Uterus (tissue), 4 donors: Measurements from ENCODE around the gene ASPSCR1. TPM values are rescaled to one million over a fixed set of nuclear protein-coding genes. Genes with fewer than 3 reads are reported as not detected.

ENCODE experiments used
- DNase-seq, 2 donors: peaks; one replicate each; pipeline ENCODE4 v3.0.0-alpha.2; 2019 to 2020
- H3K27ac ChIP-seq, 2 donors: fragments of 200-600 bp; sonication (generic); 1 replicate in 1 of 2; 2 replicates in 1 of 2; pipeline ENCODE4 v1.5.1; 2016 to 2018
- H3K27me3 ChIP-seq, 2 donors: fragments of 200-600 bp; sonication (generic); one replicate each; pipeline ENCODE4 v1.5.1; 2018 to 2019; ENCODE audit warnings: control low read depth in 1 of 2
- H3K36me3 ChIP-seq, 2 donors: fragments of 200-600 bp; sonication (generic); one replicate each; pipeline ENCODE4 v1.5.1; 2019; ENCODE audit warnings: control low read depth in 1 of 2
- H3K4me1 ChIP-seq, 2 donors: fragments of 200-600 bp; sonication (generic); one replicate each; pipeline ENCODE4 v1.5.1; 2018 to 2019; ENCODE audit warnings: control low read depth in 1 of 2
- H3K4me3 ChIP-seq, 2 donors: fragments of 200-600 bp; sonication (generic); 1 replicate in 1 of 2; 2 replicates in 1 of 2; pipeline ENCODE4 v1.5.1; 2018 to 2019; ENCODE audit warnings: mild to moderate bottlenecking in 1 of 2
- H3K9me3 ChIP-seq, 2 donors: fragments of 200-600 bp; sonication (generic); one replicate each; pipeline ENCODE4 v1.5.1; 2019; ENCODE audit warnings: control low read depth in 1 of 2
- POLR2A ChIP-seq, 2 donors: fragments of 450-650 bp; IDR thresholded peaks; one replicate each; pipeline ENCODE4 v1.6.1; 2016; ENCODE audit warnings: antibody characterized with exemption in 2 of 2, mild to moderate bottlenecking in 1 of 2, moderate library complexity in 1 of 2
- intact Hi-C: fragments of 100-400 bp; cut with DNase I; formaldehyde crosslinking; loops from one replicate; pipeline ENCODE4 v1.15.1; 2023; ENCODE audit warnings: low total_unique reads
- total RNA-seq, 4 donors: library from RNA; depleted of rRNA in 3 of 4; stranded (reverse); fragments of >200 nt in 3 of 4; gene quantifications; one replicate each; pipeline versions ENCODE4 v1.1.0 to v1.2.4, GENCODE V29; 2014 to 2023
- TF ChIP-seq, protein P1 (sequence below), 4 experiments: fragments of 200-600 bp in 2 of 4; fragments of 450-650 bp in 2 of 4; sonication (generic) in 2 of 4; IDR thresholded peaks; one replicate each; pipeline ENCODE4 v1.5.1; 2016 to 2019; ENCODE audit warnings: antibody characterized with exemption in 4 of 4, mild to moderate bottlenecking in 2 of 4, moderate library complexity in 1 of 4
- donor health status: DM: yes; HTN: yes; CAD: no.

The ASPSCR1 gene
- total RNA-seq, 4 donors from 2014 or later = 3.5 to 34.2 (median 13.6) TPM

DNA sequence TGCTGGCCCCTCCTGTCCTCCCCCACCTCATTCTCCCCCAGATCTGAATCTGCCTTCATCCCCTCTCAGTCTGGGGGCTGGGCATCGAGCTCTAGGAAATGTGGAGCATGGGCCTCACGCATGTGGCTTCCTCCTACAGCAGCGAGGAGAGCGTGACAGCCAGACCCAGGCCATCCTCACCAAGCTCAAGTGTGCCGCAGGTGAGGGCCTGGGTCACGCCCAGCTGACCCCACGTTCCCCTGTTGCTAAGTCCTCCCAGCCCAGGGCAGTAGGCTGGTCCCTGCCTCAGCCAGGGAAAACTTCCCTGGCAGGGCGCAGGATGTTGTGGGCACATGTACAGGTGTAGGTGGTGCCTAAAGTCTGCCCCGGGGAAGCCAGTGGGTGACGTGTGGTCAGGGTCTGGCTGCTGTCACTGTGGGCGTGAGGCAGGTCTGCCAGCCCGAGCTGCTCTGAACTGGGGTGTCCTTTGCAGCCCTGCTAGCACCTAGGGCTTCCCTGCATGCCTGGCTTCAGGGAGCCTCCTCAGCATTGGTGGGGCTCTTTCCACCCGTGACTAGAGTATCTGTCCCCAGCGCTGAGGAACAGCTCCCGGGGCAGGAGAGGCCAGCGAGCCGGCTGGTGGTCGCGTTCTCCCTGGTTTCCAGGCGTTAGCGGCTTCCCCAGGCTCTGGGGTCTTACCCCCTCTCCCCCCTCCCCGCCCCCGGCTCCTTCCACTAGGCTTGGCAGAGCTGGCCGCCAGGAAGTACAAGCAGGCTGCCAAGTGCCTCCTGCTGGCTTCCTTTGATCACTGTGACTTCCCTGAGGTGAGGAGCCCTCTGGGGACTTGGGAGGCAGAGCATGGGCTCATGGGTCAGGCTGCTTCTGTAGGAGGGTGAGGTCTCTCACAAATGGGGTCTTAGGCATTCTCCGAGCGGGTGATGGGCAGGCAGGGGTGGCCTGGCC lies 77.9 kb downstream of the ASPSCR1 start:
- H3K4me1 ChIP-seq = peaks cover 0 to 25% of the 10 kb centered on the region in 2 donors
- intact Hi-C loops = no loop called here
- H3K27me3 ChIP-seq = no peaks in the 10 kb centered on the region
- DNase-seq = no peak
- no peaks in the 10 kb centered on the region for H3K9me3 ChIP-seq
- H3K36me3 ChIP-seq = no peaks in the 10 kb centered on the region
- no peak overlapping the region for H3K4me3 ChIP-seq
- no peak for TF ChIP-seq POLR2A (IDR thresholded peaks at IDR 0.05)
- TF ChIP-seq, protein P1, sequence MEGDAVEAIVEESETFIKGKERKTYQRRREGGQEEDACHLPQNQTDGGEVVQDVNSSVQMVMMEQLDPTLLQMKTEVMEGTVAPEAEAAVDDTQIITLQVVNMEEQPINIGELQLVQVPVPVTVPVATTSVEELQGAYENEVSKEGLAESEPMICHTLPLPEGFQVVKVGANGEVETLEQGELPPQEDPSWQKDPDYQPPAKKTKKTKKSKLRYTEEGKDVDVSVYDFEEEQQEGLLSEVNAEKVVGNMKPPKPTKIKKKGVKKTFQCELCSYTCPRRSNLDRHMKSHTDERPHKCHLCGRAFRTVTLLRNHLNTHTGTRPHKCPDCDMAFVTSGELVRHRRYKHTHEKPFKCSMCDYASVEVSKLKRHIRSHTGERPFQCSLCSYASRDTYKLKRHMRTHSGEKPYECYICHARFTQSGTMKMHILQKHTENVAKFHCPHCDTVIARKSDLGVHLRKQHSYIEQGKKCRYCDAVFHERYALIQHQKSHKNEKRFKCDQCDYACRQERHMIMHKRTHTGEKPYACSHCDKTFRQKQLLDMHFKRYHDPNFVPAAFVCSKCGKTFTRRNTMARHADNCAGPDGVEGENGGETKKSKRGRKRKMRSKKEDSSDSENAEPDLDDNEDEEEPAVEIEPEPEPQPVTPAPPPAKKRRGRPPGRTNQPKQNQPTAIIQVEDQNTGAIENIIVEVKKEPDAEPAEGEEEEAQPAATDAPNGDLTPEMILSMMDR (IDR thresholded peaks at IDR 0.05) = no peak
- no peak overlapping the region for H3K27ac ChIP-seq

DNA sequence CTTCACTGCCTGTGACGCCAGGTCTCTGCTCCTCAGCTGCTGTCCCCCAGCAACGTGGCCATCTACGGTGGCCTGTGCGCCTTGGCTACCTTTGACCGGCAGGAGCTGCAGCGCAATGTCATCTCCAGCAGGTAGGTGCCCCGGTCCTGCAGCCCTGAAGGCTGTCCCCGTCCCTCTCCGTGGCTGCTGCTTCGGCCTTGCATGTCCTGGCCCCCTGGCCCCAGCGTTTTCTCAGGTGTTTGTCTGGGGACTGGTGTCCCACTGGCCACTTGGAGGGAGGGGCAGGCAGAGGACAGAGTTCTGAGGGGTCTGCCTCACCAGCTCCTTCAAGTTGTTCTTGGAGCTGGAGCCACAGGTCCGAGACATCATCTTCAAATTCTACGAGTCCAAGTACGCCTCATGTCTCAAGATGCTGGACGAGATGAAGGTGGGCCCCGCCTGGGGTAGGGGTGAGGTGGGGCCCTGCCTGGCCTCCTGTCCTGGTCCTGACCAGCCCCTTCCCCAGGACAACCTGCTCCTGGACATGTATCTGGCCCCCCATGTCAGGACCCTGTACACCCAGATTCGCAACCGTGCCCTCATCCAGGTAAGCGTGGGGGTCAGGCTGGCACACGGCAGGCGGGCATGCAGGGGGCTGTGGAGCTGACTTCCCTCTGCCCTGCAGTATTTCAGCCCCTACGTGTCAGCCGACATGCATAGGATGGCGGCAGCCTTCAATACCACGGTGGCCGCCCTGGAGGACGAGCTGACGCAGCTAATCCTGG lies 78.7 kb downstream of the ASPSCR1 start:
- Histone ChIP-seq H3K36me3 (no peaks in the 10 kb centered on the region), H3K4me3 (no peak overlapping the region), H3K9me3 (no peaks in the 10 kb centered on the region), H3K27me3 (no peaks in the 10 kb centered on the region), H3K4me1 (peaks cover 0 to 17% of the 10 kb centered on the region in 2 donors), H3K27ac (no peak overlapping the region)
- no peak for TF ChIP-seq POLR2A (IDR thresholded peaks at IDR 0.05)
- TF ChIP-seq, protein P1 (IDR thresholded peaks at IDR 0.05) = no peak
- no peak for DNase-seq
- intact Hi-C loops = no loop called here

DNA sequence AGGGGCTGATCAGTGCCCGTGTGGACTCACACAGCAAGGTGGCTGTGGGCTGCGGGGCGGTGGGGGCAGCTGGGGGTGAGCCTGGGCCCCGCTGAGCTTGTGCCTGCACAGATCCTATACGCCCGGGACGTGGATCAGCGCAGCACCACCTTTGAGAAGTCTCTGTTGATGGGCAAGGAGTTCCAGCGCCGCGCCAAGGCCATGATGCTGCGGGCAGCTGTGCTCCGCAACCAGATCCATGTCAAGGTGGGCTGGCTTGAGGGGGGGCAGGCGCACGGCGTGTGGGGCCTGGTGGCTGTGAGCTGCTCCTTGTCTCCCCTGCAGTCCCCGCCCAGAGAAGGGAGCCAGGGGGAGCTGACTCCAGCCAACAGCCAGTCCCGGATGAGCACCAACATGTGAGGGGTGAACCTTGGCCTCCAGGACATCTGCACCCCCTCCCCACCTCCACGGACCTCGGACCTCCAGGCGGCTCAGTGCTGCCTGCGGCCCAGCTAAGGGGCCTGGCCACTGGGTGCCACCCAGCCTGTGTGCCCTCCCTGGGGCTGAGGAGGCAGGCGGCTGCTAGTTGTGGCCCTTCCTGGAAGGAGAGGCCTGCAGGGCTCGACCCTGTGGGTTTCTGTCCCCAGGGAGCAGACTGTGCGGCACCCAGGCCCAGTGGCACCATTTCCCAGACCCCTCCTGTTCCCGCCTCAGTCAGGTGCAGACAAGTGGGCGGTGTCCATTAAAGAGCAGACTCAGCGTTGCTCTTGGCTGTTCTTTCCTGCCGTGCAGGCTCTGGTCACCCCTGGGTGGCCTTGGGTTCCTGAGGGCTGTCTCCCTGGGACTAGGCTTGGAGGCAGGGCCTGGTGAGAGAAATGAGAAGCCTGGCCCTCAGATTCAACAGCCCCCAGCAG lies 79.5 kb downstream of the ASPSCR1 start:
- H3K9me3 ChIP-seq = no peaks in the 10 kb centered on the region
- intact Hi-C loops = no loop called here
- H3K36me3 ChIP-seq = no peaks in the 10 kb centered on the region
- TF ChIP-seq POLR2A (IDR thresholded peaks at IDR 0.05) = no peak
- TF ChIP-seq, protein P1 (IDR thresholded peaks at IDR 0.05) = no peak
- peaks cover 0 to 17% of the 10 kb centered on the region in 2 donors for H3K4me1 ChIP-seq
- no peak overlapping the region for H3K4me3 ChIP-seq
- no peak overlapping the region for H3K27ac ChIP-seq
- no peaks in the 10 kb centered on the region for H3K27me3 ChIP-seq
- DNase-seq = no peak

DNA sequence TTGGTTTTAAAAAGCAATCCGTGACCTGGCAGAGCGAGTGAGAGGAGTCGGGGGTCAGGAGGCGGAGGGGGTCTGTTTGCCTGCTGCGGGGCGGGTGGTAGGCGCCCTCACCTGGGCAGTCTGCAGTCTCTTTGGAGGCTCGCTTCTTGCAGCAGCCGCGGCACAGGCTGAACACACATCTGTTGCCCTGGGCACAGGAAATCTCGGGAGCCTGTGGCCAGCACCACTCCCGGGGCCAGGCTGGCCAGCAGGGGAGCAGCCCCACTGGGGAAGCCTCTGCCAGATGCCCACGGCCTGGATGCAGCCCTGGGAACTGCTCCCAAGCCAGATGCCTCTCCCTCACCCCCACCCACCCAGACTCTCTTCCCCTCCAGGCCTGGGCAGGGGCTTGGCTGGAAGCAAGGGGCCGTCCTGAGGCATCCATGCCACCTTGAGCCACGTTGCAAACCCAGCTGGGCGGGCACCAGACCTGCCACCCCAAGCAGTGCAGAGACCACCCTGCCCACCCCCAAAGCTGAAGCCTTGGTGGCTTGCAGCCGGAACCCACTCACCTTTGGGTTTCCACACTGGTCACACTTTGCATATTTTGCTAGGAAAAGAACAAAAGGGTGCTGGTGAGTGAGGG lies 80.9 kb downstream of the ASPSCR1 start:
- H3K4me3 ChIP-seq = no peak overlapping the region
- H3K27me3 ChIP-seq = no peaks in the 10 kb centered on the region
- intact Hi-C loops = no loop called here
- no peak for DNase-seq
- no peak for TF ChIP-seq POLR2A (IDR thresholded peaks at IDR 0.05)
- TF ChIP-seq, protein P1 (IDR thresholded peaks at IDR 0.05) = no peak
- H3K27ac ChIP-seq = no peak overlapping the region
- H3K4me1 ChIP-seq = peaks cover 0 to 7% of the 10 kb centered on the region in 2 donors
- H3K9me3 ChIP-seq = no peaks in the 10 kb centered on the region
- no peaks in the 10 kb centered on the region for H3K36me3 ChIP-seq
